HCT116 (cell line): ENCODE data around the gene UBQLN1.

ENCODE experiments used
- CBX3 ChIP-seq: IDR thresholded peaks from 2 replicates; pipeline ENCODE4 v1.6.1; 2012; ENCODE audit warnings: low read depth
- EGR1 ChIP-seq: IDR thresholded peaks from 2 replicates; pipeline ENCODE4 v1.6.1; 2012; ENCODE audit warnings: low read depth
- ELF1 ChIP-seq: IDR thresholded peaks from 2 replicates; pipeline ENCODE4 v1.6.1; 2012; ENCODE audit warnings: low read depth, borderline replicate concordance
- EZH2 ChIP-seq: fragments of 200-600 bp; sonication (generic); IDR thresholded peaks from 2 replicates; pipeline ENCODE4 v1.6.1; 2017; ENCODE audit warnings: antibody characterized with exemption, mixed run types
- EZH2phosphoT487 ChIP-seq: fragments of 200-600 bp; IDR thresholded peaks from 2 replicates; pipeline ENCODE4 v1.6.1; 2018; ENCODE audit warnings: antibody characterized with exemption, borderline replicate concordance
- POLR2A ChIP-seq: IDR thresholded peaks from 2 replicates; pipeline ENCODE4 v1.7.0; 2011; ENCODE audit warnings: borderline replicate concordance; ENCODE audit not compliant: insufficient read depth, insufficient read length; ENCODE audit errors: extremely low read depth
- POLR2AphosphoS5 ChIP-seq: IDR thresholded peaks from 2 replicates; pipeline ENCODE4 v1.6.1; 2011; ENCODE audit warnings: mild to moderate bottlenecking, low read depth, low read length, moderate library complexity
- TCF7L2 ChIP-seq: IDR thresholded peaks from 2 replicates; pipeline ENCODE4 v1.7.0; 2011; ENCODE audit warnings: borderline replicate concordance, inconsistent platforms; ENCODE audit not compliant: insufficient read depth, insufficient read length; ENCODE audit errors: extremely low read depth
- ZNF274 ChIP-seq: fragments of 200-500 bp; sonication (Bioruptor generic); IDR thresholded peaks from 2 replicates; pipeline ENCODE4 v1.6.1; 2014; ENCODE audit warnings: mild to moderate bottlenecking, low read depth, low read length, inconsistent platforms
- TF ChIP-seq, protein P1 (sequence below), 3 experiments: fragments of 200-600 bp in 1 of 3; sonication (generic) in 1 of 3; IDR thresholded peaks in 2 of 3; conservative IDR thresholded peaks in 1 of 3; 2 replicates each; pipeline ENCODE4 v1.5.1; 2012 to 2017; ENCODE audit warnings: low read depth in 2 of 3, low read length in 2 of 3, antibody characterized with exemption in 1 of 3, borderline replicate concordance in 1 of 3, control low read depth in 1 of 3, mild to moderate bottlenecking in 1 of 3, mixed read lengths in 1 of 3, mixed run types in 1 of 3, moderate library complexity in 1 of 3; ENCODE audit not compliant: insufficient read depth in 1 of 3
- TF ChIP-seq, protein P2 (sequence below): IDR thresholded peaks from 2 replicates; pipeline ENCODE4 v1.6.1; 2012; ENCODE audit warnings: low read depth
- TF ChIP-seq, protein P3 (sequence below): IDR thresholded peaks from 2 replicates; pipeline ENCODE4 v1.6.1; 2012

DNA sequence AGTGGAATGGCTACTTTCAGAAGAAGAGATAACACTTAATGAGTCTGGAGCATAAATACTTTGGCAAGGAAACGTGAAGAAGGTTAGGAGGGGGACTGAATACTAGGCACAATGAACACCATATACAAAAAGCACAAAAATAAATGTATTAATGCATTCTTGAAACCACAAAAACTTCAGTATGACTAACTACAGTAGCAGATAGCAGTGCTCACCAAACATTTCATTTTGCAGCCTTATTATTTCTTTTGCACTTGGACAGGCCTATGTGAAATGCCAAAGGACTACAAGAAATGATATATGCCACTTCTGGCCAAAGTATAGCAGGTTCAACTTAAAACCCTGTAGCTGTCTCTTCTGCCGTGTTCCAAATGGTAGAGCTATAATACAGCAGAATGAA, 26.3 kb downstream of the UBQLN1 start:
- TF ChIP-seq, protein P1, sequence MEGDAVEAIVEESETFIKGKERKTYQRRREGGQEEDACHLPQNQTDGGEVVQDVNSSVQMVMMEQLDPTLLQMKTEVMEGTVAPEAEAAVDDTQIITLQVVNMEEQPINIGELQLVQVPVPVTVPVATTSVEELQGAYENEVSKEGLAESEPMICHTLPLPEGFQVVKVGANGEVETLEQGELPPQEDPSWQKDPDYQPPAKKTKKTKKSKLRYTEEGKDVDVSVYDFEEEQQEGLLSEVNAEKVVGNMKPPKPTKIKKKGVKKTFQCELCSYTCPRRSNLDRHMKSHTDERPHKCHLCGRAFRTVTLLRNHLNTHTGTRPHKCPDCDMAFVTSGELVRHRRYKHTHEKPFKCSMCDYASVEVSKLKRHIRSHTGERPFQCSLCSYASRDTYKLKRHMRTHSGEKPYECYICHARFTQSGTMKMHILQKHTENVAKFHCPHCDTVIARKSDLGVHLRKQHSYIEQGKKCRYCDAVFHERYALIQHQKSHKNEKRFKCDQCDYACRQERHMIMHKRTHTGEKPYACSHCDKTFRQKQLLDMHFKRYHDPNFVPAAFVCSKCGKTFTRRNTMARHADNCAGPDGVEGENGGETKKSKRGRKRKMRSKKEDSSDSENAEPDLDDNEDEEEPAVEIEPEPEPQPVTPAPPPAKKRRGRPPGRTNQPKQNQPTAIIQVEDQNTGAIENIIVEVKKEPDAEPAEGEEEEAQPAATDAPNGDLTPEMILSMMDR (IDR thresholded peaks at IDR 0.05 in 2 of 3, conservative IDR thresholded peaks at IDR 0.05 in 1 of 3; ENCODE audit: borderline replicate concordance in 1 of 3, insufficient read depth in 1 of 3, low read depth in 2 of 3, low read length in 2 of 3): no peak
- no peak for TF ChIP-seq POLR2A
- TF ChIP-seq CBX3: no peak
- no peak for TF ChIP-seq ELF1
- TF ChIP-seq, protein P2, sequence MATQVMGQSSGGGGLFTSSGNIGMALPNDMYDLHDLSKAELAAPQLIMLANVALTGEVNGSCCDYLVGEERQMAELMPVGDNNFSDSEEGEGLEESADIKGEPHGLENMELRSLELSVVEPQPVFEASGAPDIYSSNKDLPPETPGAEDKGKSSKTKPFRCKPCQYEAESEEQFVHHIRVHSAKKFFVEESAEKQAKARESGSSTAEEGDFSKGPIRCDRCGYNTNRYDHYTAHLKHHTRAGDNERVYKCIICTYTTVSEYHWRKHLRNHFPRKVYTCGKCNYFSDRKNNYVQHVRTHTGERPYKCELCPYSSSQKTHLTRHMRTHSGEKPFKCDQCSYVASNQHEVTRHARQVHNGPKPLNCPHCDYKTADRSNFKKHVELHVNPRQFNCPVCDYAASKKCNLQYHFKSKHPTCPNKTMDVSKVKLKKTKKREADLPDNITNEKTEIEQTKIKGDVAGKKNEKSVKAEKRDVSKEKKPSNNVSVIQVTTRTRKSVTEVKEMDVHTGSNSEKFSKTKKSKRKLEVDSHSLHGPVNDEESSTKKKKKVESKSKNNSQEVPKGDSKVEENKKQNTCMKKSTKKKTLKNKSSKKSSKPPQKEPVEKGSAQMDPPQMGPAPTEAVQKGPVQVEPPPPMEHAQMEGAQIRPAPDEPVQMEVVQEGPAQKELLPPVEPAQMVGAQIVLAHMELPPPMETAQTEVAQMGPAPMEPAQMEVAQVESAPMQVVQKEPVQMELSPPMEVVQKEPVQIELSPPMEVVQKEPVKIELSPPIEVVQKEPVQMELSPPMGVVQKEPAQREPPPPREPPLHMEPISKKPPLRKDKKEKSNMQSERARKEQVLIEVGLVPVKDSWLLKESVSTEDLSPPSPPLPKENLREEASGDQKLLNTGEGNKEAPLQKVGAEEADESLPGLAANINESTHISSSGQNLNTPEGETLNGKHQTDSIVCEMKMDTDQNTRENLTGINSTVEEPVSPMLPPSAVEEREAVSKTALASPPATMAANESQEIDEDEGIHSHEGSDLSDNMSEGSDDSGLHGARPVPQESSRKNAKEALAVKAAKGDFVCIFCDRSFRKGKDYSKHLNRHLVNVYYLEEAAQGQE: no peak
- no peak for TF ChIP-seq EGR1
- TF ChIP-seq, protein P3, sequence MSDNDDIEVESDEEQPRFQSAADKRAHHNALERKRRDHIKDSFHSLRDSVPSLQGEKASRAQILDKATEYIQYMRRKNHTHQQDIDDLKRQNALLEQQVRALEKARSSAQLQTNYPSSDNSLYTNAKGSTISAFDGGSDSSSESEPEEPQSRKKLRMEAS: no peak
- TF ChIP-seq EZH2: no peak
- no peak for TF ChIP-seq ZNF274
- TF ChIP-seq EZH2phosphoT487: no peak
- TF ChIP-seq TCF7L2: no peak
- TF ChIP-seq POLR2AphosphoS5: no peak
